ENCODE measurements around the gene PLEKHG4B. TPM values are rescaled to one million over a fixed set of nuclear protein-coding genes. Genes with fewer than 3 reads are reported as not detected.

The PLEKHG4B gene
- total RNA-seq, 2 donors from 2014 or later, result 0.05 to 0.17 TPM

DNA sequence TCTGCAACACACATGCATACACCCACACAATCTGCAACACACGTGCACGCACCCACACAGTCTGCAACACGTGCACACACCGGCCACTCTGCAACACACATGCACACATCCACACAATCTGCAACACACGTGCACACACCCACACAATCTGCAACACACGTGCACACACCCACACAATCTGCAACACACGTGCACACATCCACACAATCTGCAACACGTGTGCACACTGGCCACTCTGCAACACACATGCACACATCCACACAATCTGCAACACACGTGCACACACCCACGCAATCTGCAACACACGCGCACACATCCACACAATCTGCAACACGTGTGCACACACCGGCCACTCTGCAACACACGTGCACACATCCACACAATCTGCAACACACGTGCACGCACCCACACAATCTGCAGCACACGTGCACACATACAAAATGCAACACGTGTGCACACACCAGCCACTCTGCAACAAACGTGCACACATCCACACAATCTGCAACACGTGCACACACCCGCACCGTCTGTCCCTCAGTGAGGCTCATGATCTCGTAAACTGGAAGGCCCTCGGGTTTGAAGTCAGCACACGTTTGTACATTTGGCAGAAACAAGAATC is 18.4 kb downstream of the PLEKHG4B start:
- H3K4me3 ChIP-seq, result no peak overlapping the region
- H3K36me3 ChIP-seq, result no peaks in the 10 kb centered on the region
- no peaks in the 10 kb centered on the region for H3K27me3 ChIP-seq
- DNase-seq, result no peak
- intact Hi-C loops (cut with DNase I), result no loop called here
- H3K4me1 ChIP-seq, result no peaks in the 10 kb centered on the region
- no peak overlapping the region for H3K27ac ChIP-seq
- TF ChIP-seq, protein P1, sequence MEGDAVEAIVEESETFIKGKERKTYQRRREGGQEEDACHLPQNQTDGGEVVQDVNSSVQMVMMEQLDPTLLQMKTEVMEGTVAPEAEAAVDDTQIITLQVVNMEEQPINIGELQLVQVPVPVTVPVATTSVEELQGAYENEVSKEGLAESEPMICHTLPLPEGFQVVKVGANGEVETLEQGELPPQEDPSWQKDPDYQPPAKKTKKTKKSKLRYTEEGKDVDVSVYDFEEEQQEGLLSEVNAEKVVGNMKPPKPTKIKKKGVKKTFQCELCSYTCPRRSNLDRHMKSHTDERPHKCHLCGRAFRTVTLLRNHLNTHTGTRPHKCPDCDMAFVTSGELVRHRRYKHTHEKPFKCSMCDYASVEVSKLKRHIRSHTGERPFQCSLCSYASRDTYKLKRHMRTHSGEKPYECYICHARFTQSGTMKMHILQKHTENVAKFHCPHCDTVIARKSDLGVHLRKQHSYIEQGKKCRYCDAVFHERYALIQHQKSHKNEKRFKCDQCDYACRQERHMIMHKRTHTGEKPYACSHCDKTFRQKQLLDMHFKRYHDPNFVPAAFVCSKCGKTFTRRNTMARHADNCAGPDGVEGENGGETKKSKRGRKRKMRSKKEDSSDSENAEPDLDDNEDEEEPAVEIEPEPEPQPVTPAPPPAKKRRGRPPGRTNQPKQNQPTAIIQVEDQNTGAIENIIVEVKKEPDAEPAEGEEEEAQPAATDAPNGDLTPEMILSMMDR (IDR thresholded peaks at IDR 0.05), result no peak
- no peaks in the 10 kb centered on the region for H3K9me3 ChIP-seq
- no peak overlapping the region for H3K9ac ChIP-seq (ENCODE audit: low read depth in 2 of 2, low read length in 2 of 2)

DNA sequence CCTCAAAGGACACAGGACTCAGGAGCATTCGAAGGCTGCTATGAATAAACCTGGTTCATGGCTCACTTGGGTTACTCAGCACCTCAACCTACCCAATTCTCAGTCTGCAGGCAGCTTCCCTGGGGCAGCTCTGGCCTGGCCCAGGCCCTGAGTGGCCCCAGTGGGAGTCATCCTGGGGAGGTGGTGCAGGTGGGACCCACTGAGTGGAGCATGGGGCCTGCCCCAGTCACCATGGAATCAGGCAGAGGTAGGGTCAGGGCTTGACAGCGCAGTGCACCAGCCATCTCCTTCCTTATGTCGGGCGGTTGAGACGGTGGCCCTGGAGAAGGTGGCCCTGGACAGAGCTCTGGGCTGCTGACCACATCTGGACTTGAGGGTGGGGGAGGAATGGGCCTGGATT is 19.2 kb downstream of the PLEKHG4B start:
- intact Hi-C loops (cut with DNase I), result no loop called here
- Histone ChIP-seq H3K36me3 (no peaks in the 10 kb centered on the region), H3K9ac (ENCODE audit: low read depth in 2 of 2, low read length in 2 of 2) (no peak overlapping the region), H3K4me3 (no peak overlapping the region), H3K27me3 (no peaks in the 10 kb centered on the region), H3K27ac (no peak overlapping the region), H3K4me1 (no peaks in the 10 kb centered on the region), H3K9me3 (no peaks in the 10 kb centered on the region)
- TF ChIP-seq, protein P1 (IDR thresholded peaks at IDR 0.05), result no peak
- DNase-seq, result no peak

DNA sequence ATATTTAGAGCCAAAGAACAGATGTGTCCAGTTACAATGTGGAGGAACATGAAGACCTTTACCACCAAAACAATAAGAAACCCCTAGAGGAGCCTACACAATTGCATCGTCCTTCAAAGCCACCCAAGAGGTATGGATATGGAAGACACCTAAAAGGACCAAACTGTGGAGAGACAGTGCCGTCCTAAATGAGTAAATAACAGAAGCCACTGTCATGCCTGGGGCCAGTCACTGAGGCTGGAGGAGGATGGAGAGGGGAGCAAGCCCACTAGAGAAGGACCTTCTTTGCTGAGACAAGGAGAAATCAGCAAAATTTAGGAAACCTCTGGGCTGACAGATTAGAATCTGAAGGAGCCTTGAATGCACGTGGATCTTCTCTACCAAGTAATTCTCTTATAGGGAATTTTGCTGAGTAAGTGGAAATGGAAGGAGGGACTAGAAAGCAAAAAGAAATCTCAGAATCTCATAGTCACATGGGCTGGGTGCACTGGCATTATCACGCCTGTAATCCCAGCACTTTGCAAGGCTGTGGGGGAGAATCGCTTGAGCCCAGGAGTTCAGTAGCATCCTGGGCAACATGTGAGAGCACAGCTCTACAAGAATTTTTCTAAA is 27.6 kb downstream of the PLEKHG4B start:
- TF ChIP-seq, protein P1 (IDR thresholded peaks at IDR 0.05), result no peak
- Histone ChIP-seq H3K4me1 (no peaks in the 10 kb centered on the region), H3K9me3 (no peaks in the 10 kb centered on the region), H3K27ac (no peak overlapping the region), H3K27me3 (no peaks in the 10 kb centered on the region), H3K4me3 (no peak overlapping the region), H3K9ac (ENCODE audit: low read depth in 2 of 2, low read length in 2 of 2) (no peak overlapping the region), H3K36me3 (no peaks in the 10 kb centered on the region)
- DNase-seq, result no peak
- intact Hi-C loops (cut with DNase I), result no loop called here

DNA sequence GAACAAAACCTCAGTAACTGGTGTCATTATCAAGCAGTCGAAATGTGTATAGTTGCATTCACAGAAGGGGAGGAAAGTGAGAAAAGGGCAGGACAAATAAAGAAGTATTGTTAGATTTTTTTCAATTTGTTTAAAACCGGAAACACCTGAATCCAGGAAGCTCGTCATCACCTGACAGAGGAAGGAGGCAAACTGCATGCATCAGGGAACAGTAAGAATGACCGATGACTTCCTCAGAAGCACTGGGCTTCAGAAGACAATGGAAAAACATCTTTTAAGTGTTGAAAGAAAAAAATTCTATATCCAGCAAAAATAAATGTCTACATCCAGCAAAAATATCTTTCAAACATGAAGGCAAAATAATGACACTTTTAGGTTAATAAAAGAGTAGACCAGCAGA is 29.5 kb downstream of the PLEKHG4B start:
- Histone ChIP-seq H3K27ac (no peak overlapping the region), H3K4me3 (no peak overlapping the region), H3K27me3 (no peaks in the 10 kb centered on the region), H3K4me1 (no peaks in the 10 kb centered on the region), H3K9me3 (no peaks in the 10 kb centered on the region), H3K9ac (ENCODE audit: low read depth in 2 of 2, low read length in 2 of 2) (no peak overlapping the region), H3K36me3 (no peaks in the 10 kb centered on the region)
- no peak for DNase-seq
- TF ChIP-seq, protein P1 (IDR thresholded peaks at IDR 0.05), result no peak
- intact Hi-C loops (cut with DNase I), result no loop called here

DNA sequence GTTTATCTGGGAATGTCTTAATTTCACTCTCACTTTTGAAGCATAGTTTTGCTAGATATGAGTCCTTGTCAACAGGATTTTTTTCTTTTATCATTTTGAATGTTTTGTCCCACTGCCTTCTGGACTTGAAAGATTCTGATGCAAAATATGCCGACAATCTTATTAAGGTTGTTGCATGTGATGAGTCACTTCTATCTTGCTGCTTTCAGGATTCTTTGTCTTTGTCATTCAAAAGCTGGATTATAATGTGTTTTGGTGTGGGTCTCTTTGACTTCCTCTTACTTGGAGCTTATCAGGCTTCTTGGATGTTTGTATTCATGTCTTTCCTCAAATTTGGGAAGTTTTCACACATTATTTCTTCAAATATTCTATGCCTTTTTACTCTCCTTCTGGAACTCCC is 33.8 kb downstream of the PLEKHG4B start:
- intact Hi-C loops (cut with DNase I), result no loop called here
- Histone ChIP-seq H3K4me1 (no peaks in the 10 kb centered on the region), H3K9ac (ENCODE audit: low read depth in 2 of 2, low read length in 2 of 2) (no peak overlapping the region), H3K4me3 (no peak overlapping the region), H3K27me3 (no peaks in the 10 kb centered on the region), H3K36me3 (no peaks in the 10 kb centered on the region), H3K27ac (no peak overlapping the region), H3K9me3 (no peaks in the 10 kb centered on the region)
- TF ChIP-seq, protein P1 (IDR thresholded peaks at IDR 0.05), result no peak
- DNase-seq, result no peak

All from colonic mucosa (tissue), 4 donors.